H54 (cell line): Measurements from ENCODE around the gene PFKL.
"Not testable (repeated sequence)": the region's sequence is repeated elsewhere in the genome, so short reads cannot be mapped to it uniquely, and the experiment has no call there.

Source experiments
- DNase-seq: peaks from one replicate; pipeline ENCODE4 v3.0.0; 2011; ENCODE audit warnings: low spot score, mixed read lengths; ENCODE audit not compliant: insufficient read length
- FAIRE-seq: peaks from 3 replicates; lab custom pipeline; 2011; peaks lifted over from hg19 to GRCh38; lab: Jason Lieb, UNC
- POLR2A ChIP-seq: IDR thresholded peaks from 2 replicates; pipeline ENCODE4 v1.6.1; 2011; ENCODE audit warnings: low read depth, mild to moderate bottlenecking, low read length

Gene PFKL

GRCh38 chr21:44337941-44338895, 38.4 kb downstream of the PFKL start:
- no peak for FAIRE-seq
- no peak for TF ChIP-seq POLR2A
- peak; percentile 86 for DNase-seq

DNA sequence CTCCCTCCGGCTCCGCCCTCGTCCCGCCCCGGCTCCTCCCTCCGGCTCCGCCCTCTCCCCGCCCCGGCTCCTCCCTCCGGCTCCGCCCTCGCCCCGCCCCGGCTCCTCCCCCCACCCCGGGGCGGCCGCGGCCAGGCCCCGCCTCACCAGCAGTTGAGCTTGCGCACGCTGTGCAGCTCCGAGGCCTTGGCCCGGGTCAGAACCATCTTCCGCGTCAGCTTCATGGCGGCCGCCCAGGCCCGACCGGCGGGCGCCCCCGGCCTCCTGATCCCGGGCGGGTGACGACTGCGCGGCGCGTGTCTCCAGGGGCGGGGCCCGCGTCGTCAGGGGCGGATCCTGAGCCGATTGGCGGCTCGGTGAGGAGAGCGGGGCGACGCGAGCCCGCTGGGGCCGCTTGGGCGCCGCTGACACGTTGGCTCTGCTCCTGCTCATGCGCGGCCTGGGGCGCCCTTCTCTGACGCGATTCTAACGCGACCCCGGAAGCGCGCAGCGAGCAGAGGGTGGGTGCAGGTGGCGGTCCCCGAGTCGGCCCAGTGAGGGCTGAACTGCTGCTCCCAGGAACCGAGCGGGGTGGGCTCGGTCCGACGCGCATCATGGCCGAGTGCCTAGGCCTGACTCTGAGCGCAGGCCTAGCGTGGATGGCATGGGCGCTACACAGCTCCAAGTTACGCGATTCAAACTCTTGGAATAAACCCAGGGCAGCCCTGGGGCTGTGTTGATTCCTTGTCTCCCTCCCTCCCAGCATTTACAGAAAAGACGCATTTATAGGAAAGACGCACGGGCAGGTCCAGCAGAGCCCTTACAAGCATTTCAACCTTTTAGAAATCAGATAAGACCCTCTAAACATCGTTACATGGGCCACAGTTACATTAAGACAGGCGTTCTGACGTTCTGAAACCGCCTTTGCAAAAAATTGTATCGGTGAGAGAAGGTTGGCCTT, 39.4 kb downstream of the PFKL start, which contains the start of gene CFAP410:
Gene CFAP410, minus strand, starts transcription at position 420 of the 940 bp plus-strand sequence. Its CDS starts 196 bp downstream, at position 224.
- peak; percentile 85 for TF ChIP-seq POLR2A
- no peak for FAIRE-seq
- peak; percentile 99 for DNase-seq

GRCh38 chr21:44341726-44342458, 42.0 kb downstream of the PFKL start:
- not testable (repeated sequence) for FAIRE-seq, DNase-seq

- not testable (repeated sequence) for FAIRE-seq, DNase-seq
These were observed 43.1 kb downstream of the PFKL start for GRCh38 chr21:44342981-44343380.

- DNase-seq (no peak), FAIRE-seq (no peak)
- TF ChIP-seq POLR2A = no peak
These were observed 44.8 kb downstream of the PFKL start for GRCh38 chr21:44344541-44345183.

GRCh38 chr21:44345495-44345894, 45.6 kb downstream of the PFKL start:
- TF ChIP-seq POLR2A = no peak
- FAIRE-seq (no peak), DNase-seq (no peak)

DNA sequence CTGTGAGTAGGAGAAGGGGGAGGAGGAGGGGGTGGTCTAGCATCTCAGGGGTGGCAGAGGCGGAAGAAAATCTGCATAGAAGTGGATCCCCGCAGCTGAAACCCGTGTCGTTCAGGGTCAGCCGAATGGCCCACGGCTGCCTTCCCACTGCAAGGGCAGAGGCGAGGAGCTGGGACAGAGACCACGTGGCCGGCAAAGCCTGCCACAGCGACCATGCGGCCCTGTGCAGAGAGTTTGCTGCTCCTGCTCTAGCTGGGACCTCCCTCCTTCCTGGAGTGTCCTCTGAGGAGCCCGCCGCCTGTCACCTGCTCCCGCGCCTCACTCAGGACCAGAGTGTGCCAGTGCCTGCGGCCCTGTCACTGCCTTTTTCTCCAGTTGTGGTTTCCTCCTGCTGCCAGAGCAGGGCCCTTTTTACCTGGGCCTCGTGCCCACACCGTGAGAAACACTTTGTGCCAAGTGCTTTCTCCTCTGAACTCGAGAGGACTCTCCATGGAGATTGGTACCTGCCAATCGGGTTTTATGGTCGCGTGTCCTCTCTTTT, 48.1 kb downstream of the PFKL start:
- no peak for TF ChIP-seq POLR2A
- DNase-seq (no peak), FAIRE-seq (no peak)

GRCh38 chr21:44348861-44349260, 49.0 kb downstream of the PFKL start:
- TF ChIP-seq POLR2A = no peak
- no peak for DNase-seq
- no peak for FAIRE-seq

- no peak for DNase-seq
- no peak for TF ChIP-seq POLR2A
- no peak for FAIRE-seq
These were observed 49.6 kb downstream of the PFKL start for GRCh38 chr21:44349416-44349846.

- FAIRE-seq (no peak), DNase-seq (no peak)
- TF ChIP-seq POLR2A = no peak
These were observed 50.3 kb downstream of the PFKL start for GRCh38 chr21:44349847-44350772.

GRCh38 chr21:44350773-44351481, 51.1 kb downstream of the PFKL start:
- DNase-seq (no peak), FAIRE-seq (no peak)
- TF ChIP-seq POLR2A = no peak
